ENCODE results near the gene PPP2R2B.
"Not testable (repeated sequence)": the region's sequence is repeated elsewhere in the genome, so short reads cannot be mapped to it uniquely, and the experiment has no call there.

PPP2R2B gene

DNA sequence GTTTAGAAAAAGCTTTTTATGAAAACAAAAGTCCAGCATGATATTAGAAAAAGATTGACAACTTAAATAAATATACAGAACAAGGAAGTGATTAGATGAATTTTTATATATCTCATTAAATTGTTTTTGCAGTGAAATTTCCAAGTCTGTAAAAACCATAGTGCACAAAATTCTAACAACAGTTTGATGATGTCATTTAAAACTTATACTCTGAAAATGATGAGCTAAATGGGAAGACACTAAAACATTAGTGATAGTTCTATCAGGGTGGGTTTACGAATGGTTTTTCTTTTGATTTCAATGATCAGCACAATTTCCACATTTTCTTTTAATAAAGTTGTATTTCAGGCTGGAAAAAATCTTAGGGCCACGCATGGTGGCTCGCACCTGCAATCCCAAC is 236.1 kb downstream of the PPP2R2B start:
- DNase-seq: no peak

DNA sequence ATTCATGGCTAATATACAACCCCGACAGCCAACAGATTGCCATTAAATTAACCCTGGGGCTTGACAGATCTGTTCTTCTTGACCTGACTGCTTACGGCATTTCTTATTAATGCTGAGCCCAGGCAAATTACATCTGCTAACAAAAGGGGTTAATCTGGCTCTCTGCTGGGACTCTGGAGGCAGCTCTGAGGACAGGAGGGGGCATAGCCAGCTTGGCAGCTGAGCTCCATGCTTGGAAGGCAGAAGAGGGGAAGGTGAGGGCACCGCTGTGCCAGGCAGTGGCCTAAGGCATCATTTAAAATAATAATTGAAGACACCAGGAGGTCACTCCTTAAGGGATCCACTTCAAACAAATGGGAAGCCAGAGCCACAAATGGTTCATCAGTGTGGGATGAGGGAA is 236.6 kb downstream of the PPP2R2B start:
- no peak for DNase-seq

DNA sequence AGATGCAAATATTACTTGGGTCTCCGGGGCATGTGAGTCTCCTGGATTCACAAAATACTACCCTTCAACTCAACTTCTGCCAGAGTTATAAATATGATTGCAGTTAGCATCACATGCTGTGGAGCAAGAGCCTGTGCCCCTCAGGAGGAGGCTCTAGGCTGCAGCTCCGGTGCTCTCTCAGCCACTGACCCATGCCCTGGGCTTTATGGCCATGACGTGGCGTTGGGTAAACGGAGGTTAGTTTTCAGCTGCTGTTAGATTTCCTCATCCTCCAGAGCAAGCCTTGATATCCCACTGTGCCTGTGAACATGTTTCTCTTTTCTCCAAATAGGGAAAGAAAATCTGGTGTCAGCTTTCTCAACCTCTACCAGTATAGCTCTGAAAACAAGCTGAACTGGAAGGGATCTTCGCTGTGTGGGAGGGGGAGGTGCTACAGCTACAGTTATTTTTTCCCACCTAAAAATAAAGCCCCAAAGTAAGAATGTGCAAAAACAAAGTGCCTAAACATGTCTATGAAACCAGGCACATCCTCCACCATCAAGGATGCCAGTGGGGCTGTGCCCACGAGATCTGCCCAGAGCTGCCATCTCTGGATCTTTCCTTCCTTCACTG is 238.2 kb downstream of the PPP2R2B start:
- DNase-seq: no peak

DNA sequence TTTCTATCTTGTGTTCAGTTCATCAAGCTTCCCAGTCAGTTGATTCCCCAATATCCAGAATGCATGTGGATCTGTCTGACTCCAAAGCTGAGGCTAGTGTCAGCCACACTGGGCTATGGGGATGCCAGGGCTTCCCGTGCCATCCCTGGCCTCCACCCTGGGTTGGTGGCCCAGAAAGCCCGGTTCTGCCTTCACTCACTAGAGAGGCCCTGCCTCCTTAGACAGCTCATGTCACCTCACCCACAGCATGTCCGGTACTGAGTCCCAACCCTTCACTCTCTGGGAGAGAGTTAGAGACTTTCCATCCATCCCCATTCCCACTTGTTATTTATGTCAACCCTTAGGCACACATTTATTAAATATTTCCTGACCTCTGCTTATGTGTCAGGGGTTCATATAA is 243.1 kb downstream of the PPP2R2B start:
- DNase-seq: no peak

DNA sequence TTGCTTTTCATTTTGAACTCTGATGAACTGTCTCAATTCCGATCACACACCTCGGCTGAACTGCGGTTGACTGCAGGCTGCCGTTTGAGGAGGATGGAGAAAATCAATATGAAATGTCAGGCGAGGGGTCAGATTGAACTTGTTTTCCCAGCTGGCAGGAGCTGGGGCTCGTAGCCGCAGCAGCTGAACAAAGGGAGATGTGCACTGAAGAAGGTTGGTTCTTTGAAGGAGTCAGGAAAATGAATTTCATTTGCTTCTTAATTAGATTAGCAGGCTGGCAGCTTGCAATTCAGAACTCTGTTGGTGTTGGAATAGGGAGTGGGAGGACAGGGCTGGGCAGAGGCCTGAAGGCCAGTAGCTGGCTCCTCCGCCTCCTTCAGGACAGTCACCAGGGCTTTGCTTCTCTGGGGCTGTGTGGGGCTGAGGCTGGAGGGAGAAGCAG is 245.2 kb downstream of the PPP2R2B start:
- no peak for DNase-seq

DNA sequence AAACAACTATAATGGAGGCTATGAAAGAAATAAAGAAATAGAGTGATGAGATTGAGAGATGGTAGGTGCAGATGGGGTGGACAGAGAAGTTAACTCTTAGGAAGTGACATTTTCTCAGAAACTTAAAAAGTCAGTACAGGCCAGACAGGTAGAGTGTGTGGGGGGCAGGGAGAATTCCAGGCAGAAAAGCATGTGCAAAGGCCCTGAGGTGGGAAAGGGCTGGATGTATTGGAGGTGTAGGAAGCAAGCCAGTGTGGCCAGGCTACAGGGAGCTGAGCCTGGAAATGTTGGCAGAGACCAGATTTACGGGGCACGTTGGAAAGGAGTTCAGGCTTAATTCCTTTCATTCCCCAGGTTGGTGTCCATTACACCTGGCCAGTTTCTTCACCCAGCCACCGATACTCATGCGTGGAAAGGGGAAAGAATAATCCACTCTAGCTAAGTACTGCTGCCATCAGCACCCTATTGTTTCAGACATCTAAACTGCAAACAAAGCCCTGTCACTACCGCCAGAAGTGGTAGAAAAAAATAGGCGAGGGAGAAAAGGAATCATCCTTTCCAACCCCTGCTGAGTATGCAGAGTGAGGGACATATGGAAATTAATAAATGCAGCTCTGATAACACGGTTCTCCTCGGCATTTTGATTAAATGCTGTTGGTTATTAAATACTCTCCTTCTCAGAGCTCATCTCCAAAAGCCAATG is 245.8 kb downstream of the PPP2R2B start:
- DNase-seq: no peak

DNA sequence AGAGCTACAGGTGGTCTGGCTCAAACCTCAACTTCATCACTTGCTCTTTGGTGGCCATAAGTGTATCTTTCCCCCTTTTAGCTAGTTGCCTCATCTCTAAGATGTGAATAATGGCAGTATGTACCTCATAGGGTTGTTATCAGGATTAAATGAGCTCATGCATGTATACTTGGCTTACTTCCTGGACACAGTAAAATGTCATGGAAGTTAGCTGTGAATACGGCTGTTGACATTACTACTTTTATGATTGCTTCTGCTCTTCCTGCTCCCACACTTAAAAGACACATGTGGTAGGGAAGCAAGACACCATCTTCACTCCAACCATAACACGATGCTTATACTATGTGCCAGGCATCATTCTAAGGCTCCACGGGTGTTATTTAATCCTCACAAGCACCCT is 248.1 kb downstream of the PPP2R2B start:
- DNase-seq: no peak

DNA sequence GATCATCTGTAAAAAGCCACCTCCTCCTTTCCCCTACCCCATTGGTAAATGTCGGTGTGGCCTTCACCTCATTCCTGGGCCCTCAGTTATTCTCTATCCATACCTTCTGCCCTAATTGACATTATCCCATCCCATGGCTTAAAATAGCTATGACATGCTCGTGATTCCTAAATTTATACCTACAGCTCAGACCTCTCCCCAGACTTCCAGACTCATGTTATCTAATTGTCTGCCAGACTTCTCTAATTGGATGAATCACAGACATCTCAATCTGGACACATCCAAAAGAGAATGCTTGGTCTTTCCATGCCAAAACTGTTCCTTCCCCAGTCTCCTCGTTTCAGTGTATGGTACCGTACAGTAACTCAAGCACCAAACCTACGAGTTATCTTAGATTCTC is 249.6 kb downstream of the PPP2R2B start:
- DNase-seq: no peak

DNA sequence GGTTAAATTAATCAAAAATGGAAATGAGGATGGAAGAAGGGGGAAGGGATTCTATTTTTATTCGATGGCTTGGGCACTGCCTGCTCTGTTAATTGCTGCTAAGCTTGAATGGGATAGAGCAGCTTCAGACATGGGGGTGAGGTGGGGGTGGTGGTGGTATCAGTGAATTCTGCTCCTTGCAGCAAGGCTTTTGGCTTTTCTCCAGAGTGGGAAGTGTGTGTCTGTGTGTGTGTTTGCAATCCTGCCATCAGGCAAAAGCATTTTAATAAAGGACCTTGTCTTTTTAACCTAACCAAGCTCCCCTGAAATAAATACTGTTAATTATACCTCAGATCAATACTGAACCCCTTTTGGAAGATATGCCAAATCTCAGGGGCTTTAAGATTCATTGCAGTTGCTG is 251.6 kb downstream of the PPP2R2B start:
- DNase-seq: no peak

DNA sequence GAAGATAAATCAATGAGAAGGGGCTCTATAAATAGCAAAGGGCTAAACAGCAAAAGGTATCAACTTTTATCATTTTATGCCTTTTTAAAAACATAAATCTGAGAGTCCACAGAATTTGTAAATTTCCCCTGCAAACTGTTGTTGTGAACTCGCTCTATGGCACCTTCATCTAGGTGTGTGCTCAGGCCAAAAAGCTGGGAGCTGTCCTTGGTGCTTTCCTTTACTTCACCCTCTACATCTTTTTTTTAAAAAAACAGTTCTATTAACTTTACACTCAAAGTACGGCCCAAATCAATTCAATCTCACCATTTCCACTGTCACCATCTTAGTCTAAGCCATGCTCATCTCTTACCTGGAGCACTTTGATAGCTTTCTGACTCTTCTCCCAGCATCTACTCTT is 254.4 kb downstream of the PPP2R2B start:
- DNase-seq: no peak

DNA sequence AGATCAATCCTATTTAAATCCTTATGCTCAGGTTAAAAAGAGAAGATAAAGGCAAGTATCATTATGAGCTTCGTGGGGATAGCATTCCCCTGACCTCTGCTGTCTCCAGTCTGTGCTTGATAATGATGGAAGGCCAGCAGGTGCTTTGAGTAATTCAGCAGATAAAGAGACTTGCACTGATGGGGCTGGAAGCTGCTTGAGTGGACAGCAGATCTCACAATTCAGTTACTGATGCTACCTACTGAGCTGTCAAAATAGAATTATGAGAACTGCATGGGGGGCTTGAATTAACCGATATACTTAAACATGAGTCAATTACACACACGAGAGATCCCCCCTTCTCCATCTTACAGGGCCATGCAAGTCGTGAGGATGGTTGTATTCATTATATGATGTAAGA is 254.9 kb downstream of the PPP2R2B start:
- no peak for DNase-seq

DNA sequence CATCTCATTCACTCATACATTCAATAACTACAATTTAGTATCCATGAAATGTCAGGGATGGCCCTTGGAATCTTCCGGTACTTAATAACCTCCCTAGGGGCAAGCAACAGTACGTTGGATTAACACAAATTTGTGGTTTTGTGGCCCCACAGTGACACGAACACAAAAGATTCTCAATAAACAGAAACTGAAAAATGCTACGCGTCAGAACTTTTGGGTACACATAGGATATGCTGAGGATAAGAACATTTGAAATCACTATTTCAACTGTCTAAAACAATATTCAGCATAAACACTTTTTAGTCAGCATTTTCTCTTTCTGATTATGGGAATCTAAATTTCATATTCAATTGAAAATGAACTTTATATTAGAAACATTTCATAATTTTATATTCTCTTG is 255.5 kb downstream of the PPP2R2B start:
- DNase-seq: no peak

DNA sequence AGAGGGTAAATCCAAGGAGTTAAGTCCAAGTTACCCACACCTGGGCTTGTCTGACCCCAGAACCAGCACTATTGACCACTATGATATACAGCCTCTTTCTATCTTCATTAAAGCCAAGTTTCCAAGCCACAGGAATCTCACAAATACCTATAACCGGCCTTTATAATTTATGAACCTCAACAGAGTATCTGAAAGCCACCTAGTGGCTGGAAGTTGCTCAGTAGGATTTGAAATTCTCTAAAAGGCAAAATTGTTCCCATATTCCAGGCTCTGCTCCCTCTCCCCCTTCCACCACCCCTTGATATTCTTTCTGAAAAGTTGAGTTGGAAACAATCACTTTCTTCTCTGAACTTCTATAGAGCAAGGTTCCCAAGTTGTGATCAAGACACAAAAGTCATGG is 256.2 kb downstream of the PPP2R2B start:
- no peak for DNase-seq

DNA sequence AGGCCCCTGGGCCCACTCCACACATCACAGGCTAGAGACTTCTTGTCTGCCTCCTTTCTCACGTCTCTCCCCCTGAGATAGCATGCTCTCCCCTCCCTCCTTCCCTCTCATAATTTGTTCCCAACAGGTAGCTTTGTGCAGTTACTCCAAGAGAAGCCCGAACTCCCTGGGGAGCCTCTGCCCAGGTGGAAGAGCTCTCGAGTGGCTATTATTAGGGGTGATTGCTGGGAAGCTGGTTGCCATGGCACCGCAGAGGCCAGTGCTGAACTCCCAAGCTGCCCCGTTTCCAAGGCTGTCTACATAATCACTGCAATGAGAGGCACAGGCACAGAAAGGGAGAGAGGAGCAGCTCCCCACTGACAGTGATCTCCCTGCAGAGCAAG is 257.9 kb downstream of the PPP2R2B start:
- DNase-seq: no peak

DNA sequence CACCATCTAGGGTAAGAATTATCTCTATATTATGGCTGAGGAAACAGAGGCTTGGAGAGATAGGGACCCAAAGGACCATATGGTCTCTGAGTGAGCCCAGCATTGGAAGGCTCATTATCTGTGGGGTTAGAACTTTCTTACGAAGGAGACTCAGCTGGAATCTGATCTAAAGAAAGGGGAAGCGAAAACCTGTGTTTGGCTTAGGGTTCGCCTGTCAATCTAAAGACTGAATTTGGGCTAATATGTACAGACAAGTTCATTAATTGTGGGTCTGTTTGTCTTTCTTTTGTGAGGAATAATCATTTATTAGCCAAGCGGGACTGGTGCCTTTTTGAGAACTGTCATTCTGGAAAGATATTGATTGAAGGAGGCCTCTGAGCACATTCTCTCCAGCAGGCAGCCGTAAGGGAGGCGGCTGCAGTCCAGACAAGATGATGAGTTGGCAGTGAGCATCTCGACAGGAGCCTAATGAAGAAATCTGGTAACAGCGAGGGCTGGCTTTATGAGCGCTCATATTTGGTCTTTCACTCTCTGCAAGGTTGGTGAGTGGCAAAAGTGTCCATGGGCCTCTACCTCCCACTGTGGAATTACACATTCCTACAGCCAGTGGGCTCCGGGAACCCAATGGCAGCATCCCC is 258.4 kb downstream of the PPP2R2B start:
- no peak for DNase-seq

DNA sequence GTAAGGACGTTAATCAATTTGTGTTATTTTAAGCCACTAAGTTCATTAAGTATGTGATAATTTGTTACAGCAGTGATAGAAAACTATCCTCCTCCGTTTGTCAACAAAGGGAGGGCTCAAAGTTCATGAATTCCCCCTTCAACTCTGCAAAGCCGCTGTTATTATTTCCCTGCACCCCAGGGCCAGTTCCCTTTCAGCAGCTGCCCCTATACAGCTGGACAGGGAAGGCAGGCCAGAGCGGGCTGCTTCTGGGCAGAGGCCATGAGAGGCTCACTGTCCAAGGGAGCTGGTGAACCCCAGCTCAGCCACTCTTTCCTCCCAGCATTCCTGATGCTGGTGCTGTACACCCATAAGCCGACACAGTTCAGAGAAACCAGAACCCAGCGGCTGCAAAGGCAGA is 260.1 kb downstream of the PPP2R2B start:
- DNase-seq: no peak

DNA sequence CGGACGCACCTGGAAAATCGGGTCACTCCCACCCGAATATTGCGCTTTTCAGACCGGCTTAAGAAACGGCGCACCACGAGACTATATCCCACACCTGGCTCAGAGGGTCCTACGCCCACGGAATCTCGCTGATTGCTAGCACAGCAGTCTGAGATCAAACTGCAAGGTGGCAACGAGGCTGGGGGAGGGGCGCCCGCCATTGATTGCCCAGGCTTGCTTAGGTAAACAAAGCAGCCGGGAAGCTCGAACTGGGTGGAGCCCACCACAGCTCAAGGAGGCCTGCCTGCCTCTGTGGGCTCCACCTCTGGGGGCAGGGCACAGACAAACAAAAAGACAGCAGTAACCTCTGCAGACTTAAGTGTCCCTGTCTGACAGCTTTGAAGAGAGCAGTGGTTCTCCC is 268.8 kb downstream of the PPP2R2B start:
- not testable (repeated sequence) for DNase-seq

DNA sequence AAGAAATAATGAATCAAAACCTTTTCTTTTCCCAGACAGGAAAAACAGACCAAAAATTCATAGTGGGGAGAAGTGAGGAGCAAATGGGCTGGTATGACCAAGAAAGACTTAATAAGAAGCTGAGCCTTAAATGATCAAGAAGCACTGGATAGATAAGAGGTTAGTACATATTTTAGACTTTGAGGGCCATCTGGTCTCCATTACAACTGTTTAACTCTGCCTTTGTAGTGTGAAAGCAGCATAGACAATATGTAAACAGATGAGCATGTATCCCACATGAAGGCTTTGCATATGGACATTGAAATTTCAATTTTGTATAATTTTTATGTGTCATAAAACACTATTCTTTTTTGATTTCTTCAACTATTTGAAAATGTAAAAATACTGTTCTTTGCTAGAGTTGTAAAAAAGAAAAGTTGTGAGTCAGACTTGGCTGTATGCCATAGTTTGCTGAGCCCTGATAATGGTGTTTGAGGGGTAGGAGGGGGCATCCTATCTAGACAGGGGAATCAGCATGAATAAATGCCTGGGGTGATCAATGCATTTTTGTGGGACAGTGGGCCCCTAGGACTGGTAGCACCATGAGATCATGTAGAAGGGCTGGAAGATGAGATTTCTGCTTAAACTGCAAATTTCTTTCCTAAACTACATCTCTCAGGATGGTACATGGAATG is 270.8 kb downstream of the PPP2R2B start:
- no peak for DNase-seq

DNA sequence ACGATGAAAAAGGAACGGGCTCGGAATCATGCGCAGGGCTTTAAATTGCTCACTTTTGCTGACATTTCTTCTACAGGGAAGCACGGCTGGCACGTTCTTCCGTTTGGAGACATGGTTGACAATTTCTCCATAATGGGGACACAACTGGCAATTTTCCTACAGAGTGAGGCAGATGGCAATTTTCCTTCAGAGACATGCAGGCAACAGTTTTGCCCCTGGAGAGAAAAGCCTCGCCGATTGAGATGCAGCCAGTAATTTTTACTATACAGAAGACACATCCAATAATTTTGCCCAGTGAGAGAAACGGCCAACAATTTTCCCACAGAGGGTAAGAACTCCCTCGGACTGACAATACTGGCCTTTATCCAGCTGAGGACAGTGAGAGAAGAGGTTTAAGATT is 271.7 kb downstream of the PPP2R2B start:
- DNase-seq: no peak

DNA sequence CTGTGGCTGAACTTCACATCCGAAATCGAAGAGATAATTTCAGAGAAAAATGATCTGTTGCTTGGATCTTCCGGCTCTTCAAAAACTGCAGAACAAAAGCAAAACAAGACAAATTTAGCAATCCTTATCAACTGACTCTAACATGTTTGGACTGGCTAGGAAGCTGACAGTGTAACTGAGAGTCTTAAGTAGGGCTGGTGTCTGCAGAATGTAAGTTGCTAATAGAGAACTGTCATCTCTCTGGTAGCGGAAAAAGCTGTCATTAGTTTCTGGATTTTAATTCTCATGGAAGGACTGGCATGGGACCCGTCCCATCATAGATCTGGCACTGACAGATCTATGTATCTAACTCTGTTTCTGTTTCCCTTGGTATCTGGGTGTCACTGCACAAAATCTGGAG is 278.2 kb downstream of the PPP2R2B start:
- DNase-seq: no peak

DNA sequence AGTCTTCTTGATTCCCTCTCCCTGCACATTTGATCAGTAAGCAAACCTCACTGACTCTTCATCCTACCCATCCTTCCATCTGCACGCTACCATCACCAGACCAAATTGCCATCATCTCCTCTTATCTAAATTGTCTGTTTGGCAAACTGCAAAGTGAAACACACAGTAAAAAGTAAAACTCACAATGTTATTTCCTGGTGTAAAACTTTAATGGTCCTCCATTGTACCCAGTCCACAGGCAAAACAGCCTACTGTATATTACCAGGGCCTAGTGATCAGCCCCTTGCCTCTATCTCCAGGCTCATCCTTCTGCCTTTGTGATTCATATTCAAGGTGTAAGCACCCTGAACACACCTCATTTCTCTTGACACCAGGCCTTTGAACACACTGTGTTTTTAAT is 279.3 kb downstream of the PPP2R2B start:
- no peak for DNase-seq

DNA sequence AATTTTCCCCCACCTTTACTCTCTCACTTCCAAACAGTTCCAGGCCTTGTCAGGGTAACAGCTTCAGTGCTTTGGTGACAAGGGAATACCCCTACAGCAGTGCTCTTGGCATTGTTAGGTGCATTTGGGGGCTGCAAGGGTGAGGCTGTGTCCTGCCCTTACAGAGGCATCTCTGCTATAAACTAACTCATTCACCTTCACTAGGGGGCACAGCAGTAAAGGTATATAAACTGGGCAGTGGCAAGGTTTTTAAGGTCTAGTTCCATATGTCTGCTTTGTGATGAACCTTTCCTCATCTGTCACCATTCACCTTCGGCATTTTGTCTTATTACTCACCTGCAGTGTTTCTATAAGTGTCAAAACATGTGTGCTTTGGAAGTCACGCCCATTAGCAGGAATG is 283.5 kb downstream of the PPP2R2B start:
- DNase-seq: no peak

DNA sequence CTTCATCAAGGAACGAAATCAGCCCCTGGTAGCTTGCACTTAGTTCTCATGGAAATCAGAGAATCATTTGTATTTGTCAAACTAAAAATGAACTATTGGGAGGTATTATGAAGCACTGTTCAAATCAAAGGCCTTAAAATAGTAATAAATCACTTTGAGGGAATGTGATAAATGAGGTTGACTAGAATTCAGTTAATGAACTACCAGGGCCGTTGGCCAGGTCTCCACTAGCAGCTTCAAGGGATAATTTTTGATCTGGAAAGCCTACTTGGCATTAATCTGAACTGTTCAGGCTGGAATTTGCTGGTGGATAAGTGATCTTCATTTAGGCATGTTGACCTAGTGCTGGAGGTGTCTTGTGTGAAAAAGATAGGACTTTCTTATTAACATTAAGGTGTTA is 286.2 kb downstream of the PPP2R2B start:
- no peak for DNase-seq

DNA sequence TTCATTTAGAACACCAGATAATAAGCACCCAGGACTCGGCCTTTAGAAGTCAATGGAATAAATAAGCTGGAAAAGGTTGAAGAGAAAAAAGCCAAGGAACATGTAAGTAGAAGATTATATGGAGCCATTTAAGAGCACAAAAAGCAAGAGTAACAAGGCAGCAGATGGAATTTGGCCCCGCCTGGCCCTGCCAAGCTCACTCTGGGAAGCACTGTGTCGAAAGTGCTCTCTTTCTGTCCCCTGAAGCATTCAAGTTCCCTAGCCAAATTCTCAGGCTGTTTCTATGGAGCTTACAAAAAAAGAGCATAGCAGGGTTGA is 289.6 kb downstream of the PPP2R2B start:
- DNase-seq: no peak
